GM21529 (cell line): ENCODE data around the gene MOB4.
"Not testable (repeated sequence)": the region's sequence is repeated elsewhere in the genome, so short reads cannot be mapped to it uniquely, and the experiment has no call there.

Experiments
- ATAC-seq: cut with Tn5 transposase; IDR thresholded peaks from one replicate; pipeline ENCODE4 v1.9.1; 2021; ENCODE audit not compliant: unreplicated experiment

The MOB4 gene

DNA sequence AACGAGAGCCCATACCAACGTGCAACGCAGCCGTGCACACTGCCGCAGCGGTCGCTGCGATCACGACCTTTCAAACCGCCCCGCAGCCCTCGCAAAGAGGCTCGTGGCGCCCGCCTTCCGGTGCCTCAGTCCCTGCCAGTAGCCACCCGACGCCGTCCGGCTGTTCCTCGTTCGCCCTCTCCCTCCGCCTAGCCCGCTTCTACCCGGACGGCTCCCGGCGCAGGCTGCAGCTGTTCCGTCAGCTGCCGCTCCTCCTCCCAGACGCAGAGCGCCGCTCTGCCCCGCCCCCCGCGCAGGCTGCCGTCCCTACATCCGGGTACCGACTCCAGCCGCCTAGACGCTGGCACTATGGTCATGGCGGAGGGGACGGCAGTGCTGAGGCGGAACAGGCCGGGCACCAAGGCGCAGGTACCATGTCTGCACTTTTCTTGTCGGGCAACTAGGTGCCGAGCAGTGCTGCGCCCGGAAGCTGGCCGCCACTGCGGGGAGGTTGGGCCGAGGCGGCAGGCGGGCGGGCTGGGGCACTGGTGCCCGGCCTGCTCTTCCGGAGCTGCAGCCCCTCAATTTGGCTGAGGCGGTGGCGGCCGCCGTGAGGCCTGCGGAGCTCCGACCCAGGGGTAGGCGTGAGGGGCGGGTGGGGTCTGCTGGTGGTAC is at the start of gene MOB4:
Gene MOB4, plus strand, starts transcription at position 328 of the 654 bp plus-strand sequence. Its CDS starts 21 bp downstream, at position 349.
- ATAC-seq: peak; percentile 91

DNA sequence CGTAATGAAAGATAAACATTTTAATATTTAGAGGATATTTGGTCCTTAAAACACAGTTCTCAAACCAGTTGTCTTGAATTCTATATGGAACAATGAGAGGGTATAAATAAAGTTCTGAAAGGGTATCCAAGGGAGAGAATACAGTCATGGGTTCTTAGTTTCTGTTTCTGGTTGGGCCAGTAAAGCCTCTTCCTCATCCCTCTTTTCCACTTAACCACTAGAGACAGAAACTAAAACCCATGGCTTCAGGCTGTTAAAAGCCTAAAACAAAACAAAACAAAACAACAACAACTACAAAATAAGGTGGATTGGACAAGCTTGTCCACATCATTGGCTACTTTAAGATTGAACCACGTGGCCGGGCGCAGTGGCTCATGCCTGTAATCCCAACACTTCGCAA is 43.7 kb upstream of the MOB4 start:
- no peak for ATAC-seq

GRCh38 chr2:197477797-197478196 is 38.1 kb upstream of the MOB4 start:
- no peak for ATAC-seq

- ATAC-seq: no peak
Observed at GRCh38 chr2:197480165-197481036, 35.5 kb upstream of the MOB4 start.

- ATAC-seq: not testable (repeated sequence)
Observed at GRCh38 chr2:197484248-197484647, 31.6 kb upstream of the MOB4 start.

GRCh38 chr2:197486175-197486574 is 29.7 kb upstream of the MOB4 start:
- ATAC-seq: no peak

- ATAC-seq: no peak
Observed at GRCh38 chr2:197487385-197487784, 28.5 kb upstream of the MOB4 start.

DNA sequence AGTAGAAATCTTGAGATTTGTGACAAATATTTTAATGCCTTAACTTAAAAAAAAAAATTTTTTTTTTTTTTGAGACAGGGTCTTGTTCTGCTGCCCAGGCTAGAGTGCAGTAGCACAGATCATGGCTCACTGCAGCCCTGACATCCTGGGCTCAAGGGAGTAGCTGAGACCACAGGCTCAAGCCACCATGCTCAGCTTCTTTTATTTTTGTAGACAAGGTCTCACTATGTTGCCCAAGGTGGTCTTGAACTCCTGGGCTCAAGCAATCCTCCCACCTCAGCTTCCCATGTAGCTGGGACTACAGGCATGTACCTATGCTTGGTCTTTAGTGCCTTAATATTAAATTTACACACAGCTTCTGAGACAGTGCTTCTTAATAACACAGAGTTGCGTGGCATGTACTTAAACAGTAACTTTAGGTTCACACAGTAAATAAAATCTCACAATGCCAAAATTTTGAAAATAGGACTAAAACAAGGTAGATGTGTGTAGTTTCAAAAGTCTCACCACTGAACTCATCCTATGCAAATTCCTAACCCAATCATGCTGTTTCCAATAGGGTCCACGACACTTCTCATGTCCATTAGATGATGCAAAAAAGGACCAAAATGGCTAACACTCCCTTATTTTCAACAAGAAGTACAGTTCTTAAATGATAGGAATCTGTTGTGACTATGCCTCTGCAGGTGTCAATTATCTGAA is 20.3 kb upstream of the MOB4 start:
- ATAC-seq: no peak

DNA sequence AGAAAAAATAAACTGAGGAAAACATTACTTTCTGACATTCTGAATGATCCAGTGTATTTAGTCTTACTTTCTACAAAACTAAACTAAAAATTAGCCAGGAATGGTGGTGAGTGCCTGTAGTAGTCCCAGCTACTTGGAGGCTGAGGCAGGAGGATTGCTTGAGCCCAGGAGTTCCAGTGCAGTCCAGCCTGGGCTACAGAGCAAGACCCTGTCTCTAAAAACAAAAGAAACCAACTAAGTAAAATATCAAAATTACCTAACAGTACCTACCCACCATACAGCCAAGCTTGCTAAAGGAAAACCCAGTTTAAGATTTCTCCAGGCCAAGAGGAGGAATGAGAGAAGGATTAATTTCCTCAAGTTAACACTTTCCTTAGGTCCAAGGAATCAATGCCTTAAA is 19.2 kb upstream of the MOB4 start:
- ATAC-seq: no peak

GRCh38 chr2:197497326-197497725 is 18.5 kb upstream of the MOB4 start:
- no peak for ATAC-seq

GRCh38 chr2:197498235-197498936 is 17.5 kb upstream of the MOB4 start:
- ATAC-seq: no peak

- peak; percentile 23 for ATAC-seq
Observed at GRCh38 chr2:197498937-197499593, 16.8 kb upstream of the MOB4 start.

DNA sequence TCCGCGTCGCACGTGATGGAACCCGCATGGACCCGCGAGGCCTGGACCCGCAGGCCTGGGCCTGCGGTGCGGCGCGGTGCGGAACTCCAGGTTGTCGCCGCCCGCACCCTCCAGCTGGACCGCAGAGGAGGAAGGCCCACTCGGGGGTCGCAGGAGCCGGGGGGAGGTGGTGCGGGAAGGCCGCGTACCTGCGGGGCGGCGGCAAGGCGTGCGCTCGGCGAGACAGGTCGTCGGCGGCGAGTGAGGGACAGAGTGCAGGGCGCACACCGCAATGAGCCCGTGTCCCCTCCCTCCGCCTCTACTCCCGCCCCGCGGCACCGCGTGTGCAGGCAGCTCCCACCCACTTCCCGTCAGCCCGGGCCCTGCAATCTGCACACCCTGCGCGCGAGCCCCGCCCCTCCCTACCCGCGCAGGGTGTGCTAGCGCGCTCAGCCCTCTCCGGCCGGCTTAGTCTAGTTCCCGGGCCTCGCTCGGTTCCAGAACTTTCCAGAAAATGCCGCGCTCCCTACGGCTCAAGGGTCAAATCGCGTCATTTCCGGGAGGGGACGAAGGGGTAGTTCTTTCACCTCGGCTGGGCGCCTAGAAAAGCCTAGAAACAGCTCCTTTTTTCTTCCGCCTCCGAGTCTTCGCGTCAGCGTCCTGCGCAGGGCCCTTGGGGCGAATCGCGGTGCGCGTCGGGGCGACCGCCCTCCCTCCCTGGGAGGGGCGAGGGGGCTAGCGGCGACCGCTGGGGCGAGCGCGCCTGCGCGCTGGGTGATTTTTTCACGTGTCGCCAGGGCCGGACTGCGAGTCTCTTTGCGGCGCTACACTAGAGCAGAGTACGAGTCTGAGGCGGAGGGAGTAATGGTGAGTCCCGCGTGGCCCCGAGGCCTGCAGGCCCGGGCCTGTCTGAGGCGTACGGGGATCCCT is 16.0 kb upstream of the MOB4 start, which contains the start of the genes HSPD1 and HSPE1:
Gene HSPD1, minus strand, starts transcription at position 247 of the 909 bp plus-strand sequence. CDS start 992 bp downstream, outside the sequence.
Gene HSPE1, plus strand, starts transcription at position 786 of the 909 bp plus-strand sequence. Its CDS starts 58 bp downstream, at position 844.
- ATAC-seq: peak; percentile 75

- peak; percentile 1 for ATAC-seq
Observed at GRCh38 chr2:197500503-197501131, 15.2 kb upstream of the MOB4 start.

GRCh38 chr2:197502201-197502600 is 13.7 kb upstream of the MOB4 start:
- ATAC-seq: no peak

DNA sequence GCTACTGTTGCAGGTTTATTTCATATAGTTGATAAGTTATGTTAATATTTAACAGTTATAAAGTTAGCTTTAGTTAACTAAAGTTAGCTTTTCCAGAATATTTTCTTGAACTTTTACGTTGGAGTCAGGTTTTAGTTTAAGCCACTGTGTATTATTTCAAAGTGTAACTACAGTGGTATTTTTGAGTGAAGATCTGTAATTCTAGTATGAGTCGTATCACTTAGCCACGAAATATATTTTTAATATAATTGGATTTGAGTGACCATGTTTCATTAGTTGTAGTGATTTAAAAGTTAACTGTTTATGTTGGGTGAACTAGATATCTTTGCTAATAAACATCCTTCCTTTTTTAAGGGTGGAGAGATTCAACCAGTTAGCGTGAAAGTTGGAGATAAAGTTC is 13.2 kb upstream of the MOB4 start:
- no peak for ATAC-seq

- no peak for ATAC-seq
Observed at GRCh38 chr2:197504000-197504399, 11.9 kb upstream of the MOB4 start.

DNA sequence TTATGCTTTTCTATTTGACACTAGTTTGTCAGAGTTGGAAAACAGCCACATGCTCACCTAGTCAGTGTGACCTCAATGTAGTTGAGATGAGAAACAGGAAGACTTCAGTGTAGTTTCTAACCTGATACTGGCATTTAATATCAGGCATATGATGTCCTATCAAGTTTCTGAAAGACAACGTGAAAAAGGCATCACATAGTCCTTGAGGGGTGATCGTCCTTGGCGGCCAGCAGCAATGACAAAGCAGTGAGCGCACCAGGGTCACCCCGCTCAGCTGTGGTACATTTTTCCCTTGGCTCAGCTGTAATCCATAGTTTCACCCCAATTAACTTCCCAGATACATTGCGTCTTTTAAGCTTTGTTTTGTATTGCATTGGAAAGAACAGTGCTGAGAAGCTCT is 11.4 kb upstream of the MOB4 start:
- no peak for ATAC-seq

GRCh38 chr2:197506658-197507057 is 9.2 kb upstream of the MOB4 start:
- ATAC-seq: no peak
